Amygdala (tissue), 56 donors: Measurements from ENCODE around the gene PDGFRB.
A peak's percentile ranks its signal among the peaks of the same experiment; 100 is the strongest.

Source experiments
- DNase-seq, 56 donors: peaks; one replicate each; lab custom pipeline; 2025; lab: John Stamatoyannopoulos, UW

Gene PDGFRB

GRCh38 chr5:150164211-150164980 is 8.8 kb upstream of the PDGFRB start:
- DNase-seq: no peak

- DNase-seq: peak in 1 of 56 donors; percentile 11
Measured at GRCh38 chr5:150163547-150164059, 8.0 kb upstream of the PDGFRB start.

GRCh38 chr5:150163035-150163434 is 7.4 kb upstream of the PDGFRB start:
- no peak for DNase-seq

GRCh38 chr5:150162142-150162513 is 6.5 kb upstream of the PDGFRB start:
- no peak for DNase-seq

GRCh38 chr5:150161242-150162141 is 5.8 kb upstream of the PDGFRB start:
- peak in 47 of 56 donors; percentile 11 to 80 (median 45) for DNase-seq

GRCh38 chr5:150160448-150161081 is 4.9 kb upstream of the PDGFRB start:
- no peak for DNase-seq

GRCh38 chr5:150159741-150160179 is 4.1 kb upstream of the PDGFRB start:
- DNase-seq: no peak

GRCh38 chr5:150159031-150159430 is 3.4 kb upstream of the PDGFRB start:
- DNase-seq: no peak

GRCh38 chr5:150158170-150158949 is 2.7 kb upstream of the PDGFRB start:
- DNase-seq: no peak

- DNase-seq: no peak
Measured at GRCh38 chr5:150157168-150157567, 1.5 kb upstream of the PDGFRB start.

- DNase-seq: no peak
Measured at GRCh38 chr5:150156540-150156939, 895 bp upstream of the PDGFRB start.

GRCh38 chr5:150156027-150156368 is 353 bp upstream of the PDGFRB start:
- peak in 1 of 56 donors; percentile 63 for DNase-seq

- DNase-seq: no peak
Measured at GRCh38 chr5:150154618-150155128, 972 bp downstream of the PDGFRB start.

- DNase-seq: peak in 3 of 56 donors; percentile 15 to 30 (median 22)
Measured at GRCh38 chr5:150153957-150154617, 1.6 kb downstream of the PDGFRB start.

GRCh38 chr5:150153483-150153882 is 2.2 kb downstream of the PDGFRB start:
- DNase-seq: no peak

GRCh38 chr5:150152636-150153462 is 2.8 kb downstream of the PDGFRB start:
- peak in 2 of 56 donors; percentile 17 to 24 for DNase-seq

GRCh38 chr5:150149618-150150017 is 6.0 kb downstream of the PDGFRB start:
- no peak for DNase-seq
